Measurements from ENCODE around the gene NRG2.

Gene NRG2

GRCh38 chr5:140000332-140000731, 42.8 kb downstream of the NRG2 start:
- TF ChIP-seq CTCF (conservative IDR thresholded peaks at IDR 0.05; ENCODE audit: low read depth, low read length) = no peak
- DNase-seq (ENCODE audit: low read depth) = peak; percentile 60
- H3K4me3 ChIP-seq (ENCODE audit: low read length) = no peak overlapping the region

DNA sequence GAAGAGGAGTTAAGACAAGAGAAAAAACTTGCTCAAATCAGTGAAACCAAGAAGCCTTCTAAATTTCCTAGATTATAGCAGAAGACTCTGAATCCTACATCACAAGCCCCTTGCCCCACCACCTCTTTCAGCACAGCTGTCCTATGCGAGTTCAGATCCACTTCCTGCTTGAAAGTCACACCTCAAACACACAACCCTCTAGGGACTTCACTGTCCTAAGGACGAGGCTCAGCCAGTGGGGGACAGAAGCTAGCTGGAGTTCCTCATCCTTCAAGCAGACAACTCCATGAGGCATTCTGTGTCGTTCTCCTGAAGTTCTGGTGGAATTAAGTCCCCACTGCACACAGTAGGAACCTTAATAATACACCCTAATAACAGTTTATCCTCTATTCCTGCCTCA, 44.3 kb downstream of the NRG2 start:
- no peak for DNase-seq (ENCODE audit: low read depth)
- TF ChIP-seq CTCF (conservative IDR thresholded peaks at IDR 0.05; ENCODE audit: low read depth, low read length) = no peak

DNA sequence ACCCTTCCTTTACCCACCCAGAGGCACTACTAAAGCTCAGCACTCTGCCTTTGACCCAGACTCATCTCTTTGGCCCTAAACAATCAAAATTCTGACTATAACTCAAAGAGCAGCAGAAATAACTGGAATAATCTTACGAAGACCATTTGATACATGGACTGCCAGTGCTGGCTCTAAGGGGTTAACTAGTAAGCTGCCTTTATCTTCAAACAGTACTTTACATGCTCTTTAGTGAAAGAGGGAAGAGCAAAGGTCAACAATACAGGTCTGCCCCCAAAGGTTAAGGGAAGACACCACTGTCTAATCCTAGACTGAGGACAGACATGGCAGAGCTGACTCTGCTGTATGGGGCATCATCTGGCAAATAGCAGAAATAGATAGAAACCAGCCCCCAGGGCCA, 45.8 kb downstream of the NRG2 start:
- no peak for DNase-seq (ENCODE audit: low read depth)

More for the DNA sequence above, 44.3 kb downstream of the NRG2 start:
- H3K4me3 ChIP-seq (ENCODE audit: low read length) = no peak overlapping the region

GRCh38 chr5:139995929-139996328, 47.2 kb downstream of the NRG2 start:
- TF ChIP-seq CTCF (conservative IDR thresholded peaks at IDR 0.05; ENCODE audit: low read depth, low read length) = no peak
- no peak overlapping the region for H3K4me3 ChIP-seq (ENCODE audit: low read length)
- no peak for DNase-seq (ENCODE audit: low read depth)

More for the DNA sequence above, 45.8 kb downstream of the NRG2 start:
- H3K4me3 ChIP-seq (ENCODE audit: low read length) = no peak overlapping the region
- TF ChIP-seq CTCF (conservative IDR thresholded peaks at IDR 0.05; ENCODE audit: low read depth, low read length) = no peak

DNA sequence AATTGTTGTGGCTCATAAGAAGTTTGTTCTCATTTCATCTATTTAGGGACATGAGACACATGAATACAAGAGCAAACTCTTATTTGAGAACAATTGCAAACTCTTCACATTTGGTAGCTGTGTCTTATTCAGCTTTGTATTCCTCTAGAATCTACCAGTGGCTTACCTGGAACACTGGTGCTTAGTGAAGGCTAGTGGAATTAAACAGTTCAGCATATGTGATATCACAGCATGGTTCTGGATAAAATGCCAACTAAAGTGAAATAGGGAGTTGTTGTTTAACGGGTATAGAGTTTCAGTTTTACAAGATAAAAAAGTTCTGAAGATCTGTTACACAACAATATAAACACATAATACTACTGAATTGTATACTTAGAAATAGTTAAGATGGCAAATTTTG, 48.9 kb downstream of the NRG2 start:
- DNase-seq (ENCODE audit: low read depth) = no peak
- no peak overlapping the region for H3K4me3 ChIP-seq (ENCODE audit: low read length)
- no peak for TF ChIP-seq CTCF (conservative IDR thresholded peaks at IDR 0.05; ENCODE audit: low read depth, low read length)

- no peak for TF ChIP-seq CTCF (conservative IDR thresholded peaks at IDR 0.05; ENCODE audit: low read depth, low read length)
- DNase-seq (ENCODE audit: low read depth) = peak; percentile 66
- no peak overlapping the region for H3K4me3 ChIP-seq (ENCODE audit: low read length)
Observed at GRCh38 chr5:139985733-139986132, 57.4 kb downstream of the NRG2 start.

DNA sequence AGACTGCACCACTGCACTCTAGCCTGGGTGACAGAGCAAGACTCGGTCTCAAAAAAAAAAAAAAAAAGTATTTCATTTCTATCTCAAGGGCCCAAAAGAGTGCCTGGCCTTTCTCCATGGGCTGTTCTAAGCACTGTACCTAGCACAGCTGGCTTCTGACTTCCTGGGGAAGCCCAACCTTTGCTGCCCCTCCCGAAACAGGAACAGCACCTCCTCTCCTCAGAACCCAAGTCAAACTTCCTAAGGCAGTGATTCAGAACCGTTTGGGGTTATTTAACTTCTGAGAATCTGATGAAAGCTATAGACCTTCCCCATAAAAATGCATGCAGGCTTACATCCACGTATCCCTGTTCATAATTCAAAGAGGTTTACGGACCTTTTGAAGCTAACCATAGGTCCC, 57.8 kb downstream of the NRG2 start:
- no peak overlapping the region for H3K4me3 ChIP-seq (ENCODE audit: low read length)
- no peak for DNase-seq (ENCODE audit: low read depth)
- TF ChIP-seq CTCF (conservative IDR thresholded peaks at IDR 0.05; ENCODE audit: low read depth, low read length) = no peak
